Osteoblast (primary cell): Measurements from ENCODE around the gene USP54. TPM values are rescaled to one million over a fixed set of nuclear protein-coding genes. Genes with fewer than 3 reads are reported as not detected.
A peak's percentile ranks its signal among the peaks of the same experiment; 100 is the strongest.

Experiments used
- DNase-seq: peaks from one replicate; pipeline ENCODE4 v3.0.0; 2011; ENCODE audit warnings: low spot score, mixed read lengths; ENCODE audit not compliant: insufficient read length; ENCODE audit errors: missing footprints
- H2AFZ ChIP-seq: 2 replicates; pipeline ENCODE4 v1.6.0; 2011; ENCODE audit warnings: mild to moderate bottlenecking, low read length
- H3K27ac ChIP-seq: 2 replicates; pipeline ENCODE4 v1.5.1; 2011; ENCODE audit warnings: mild to moderate bottlenecking, low read depth, low read length, moderate library complexity
- H3K27me3 ChIP-seq: 2 replicates; pipeline ENCODE4 v1.6.0; 2012; ENCODE audit warnings: mild to moderate bottlenecking, control low read depth, inconsistent platforms, low read length, moderate library complexity; ENCODE audit not compliant: insufficient read depth
- H3K36me3 ChIP-seq: 2 replicates; pipeline ENCODE4 v1.5.1; 2011; ENCODE audit warnings: mild to moderate bottlenecking, low read length, control low read depth, moderate library complexity; ENCODE audit not compliant: insufficient read depth
- H3K4me1 ChIP-seq: 2 replicates; pipeline ENCODE4 v1.5.1; 2011; ENCODE audit warnings: mild to moderate bottlenecking, low read length, control low read depth, moderate library complexity; ENCODE audit not compliant: insufficient read depth
- H3K4me2 ChIP-seq: 2 replicates; pipeline ENCODE4 v1.6.0; 2011; ENCODE audit warnings: mild to moderate bottlenecking, low read length; ENCODE audit not compliant: insufficient read depth
- H3K4me3 ChIP-seq: fragments of 200-600 bp; sonication (generic); 3 replicates; pipeline ENCODE4 v1.5.1; 2012; ENCODE audit warnings: mild to moderate bottlenecking, low read length, inconsistent platforms; ENCODE audit not compliant: insufficient read depth
- H3K79me2 ChIP-seq: 2 replicates; pipeline ENCODE4 v1.6.0; 2012; ENCODE audit warnings: mild to moderate bottlenecking, low read length, control low read depth, inconsistent platforms; ENCODE audit not compliant: insufficient read depth
- H3K9me3 ChIP-seq: 2 replicates; pipeline ENCODE4 v1.5.1; 2011; ENCODE audit warnings: low read depth, low read length, control low read depth
- H4K20me1 ChIP-seq: 2 replicates; pipeline ENCODE4 v1.6.0; 2012; ENCODE audit warnings: mild to moderate bottlenecking, low read length, control low read depth; ENCODE audit not compliant: insufficient read depth
- CTCF ChIP-seq: IDR thresholded peaks from 2 replicates; pipeline ENCODE4 v1.5.1; 2011; ENCODE audit warnings: mild to moderate bottlenecking, low read depth, low read length, moderate library complexity; ENCODE audit errors: extremely low read depth
- total RNA-seq: library from RNA; depleted of rRNA; stranded (reverse); fragments of >200 nt; gene quantifications from 2 replicates; pipeline ENCODE4 v1.2.3, GENCODE V29; 2012

The USP54 gene
- total RNA-seq, 1 donor: 25.0 TPM

GRCh38 chr10:73494877-73495225 lies 96.3 kb downstream of the USP54 start:
- DNase-seq: no peak
- H3K36me3 ChIP-seq: peaks cover 3% of the 10 kb centered on the region
- TF ChIP-seq CTCF: no peak
- H3K9me3 ChIP-seq: no peaks in the 10 kb centered on the region
- H4K20me1 ChIP-seq: peaks cover 7% of the 10 kb centered on the region
- H3K79me2 ChIP-seq: peaks cover 64% of the 10 kb centered on the region
- H3K4me1 ChIP-seq: peaks cover 28% of the 10 kb centered on the region
- H3K4me3 ChIP-seq: peak overlapping the region; percentile 98
- peak overlapping the region; percentile 90 for H2AFZ ChIP-seq
- H3K27ac ChIP-seq: peak overlapping the region; percentile 94
- no peaks in the 10 kb centered on the region for H3K27me3 ChIP-seq
- peak overlapping the region; percentile 96 for H3K4me2 ChIP-seq

GRCh38 chr10:73494213-73494612 lies 96.9 kb downstream of the USP54 start:
- Histone ChIP-seq H4K20me1 (peaks cover 12% of the 10 kb centered on the region), H3K4me2 (peak overlapping the region; percentile 96), H3K4me3 (peak overlapping the region; percentile 40), H3K9me3 (no peaks in the 10 kb centered on the region), H3K36me3 (peaks cover 3% of the 10 kb centered on the region), H3K27me3 (no peaks in the 10 kb centered on the region), H3K27ac (peak overlapping the region; percentile 94), H3K79me2 (peaks cover 70% of the 10 kb centered on the region), H3K4me1 (peaks cover 28% of the 10 kb centered on the region), H2AFZ (no peak overlapping the region)
- TF ChIP-seq CTCF: no peak
- DNase-seq: no peak

GRCh38 chr10:73493781-73494180 lies 97.4 kb downstream of the USP54 start:
- peak overlapping the region; percentile 40 for H3K4me3 ChIP-seq
- H3K79me2 ChIP-seq: peaks cover 75% of the 10 kb centered on the region
- H3K4me1 ChIP-seq: peaks cover 28% of the 10 kb centered on the region
- peaks cover 3% of the 10 kb centered on the region for H3K36me3 ChIP-seq
- no peak for TF ChIP-seq CTCF
- no peaks in the 10 kb centered on the region for H3K27me3 ChIP-seq
- peaks cover 12% of the 10 kb centered on the region for H4K20me1 ChIP-seq
- H3K27ac ChIP-seq: peak overlapping the region; percentile 94
- no peak overlapping the region for H2AFZ ChIP-seq
- peak overlapping the region; percentile 96 for H3K4me2 ChIP-seq
- no peaks in the 10 kb centered on the region for H3K9me3 ChIP-seq
- DNase-seq: peak; percentile 90

- no peak overlapping the region for H3K4me2 ChIP-seq
- H3K27ac ChIP-seq: no peak overlapping the region
- peaks cover 14% of the 10 kb centered on the region for H3K36me3 ChIP-seq
- no peaks in the 10 kb centered on the region for H3K9me3 ChIP-seq
- H3K79me2 ChIP-seq: peaks cover 85% of the 10 kb centered on the region
- H4K20me1 ChIP-seq: peaks cover 14% of the 10 kb centered on the region
- H2AFZ ChIP-seq: no peak overlapping the region
- H3K27me3 ChIP-seq: no peaks in the 10 kb centered on the region
- H3K4me1 ChIP-seq: no peaks in the 10 kb centered on the region
- TF ChIP-seq CTCF: no peak
- H3K4me3 ChIP-seq: no peak overlapping the region
- DNase-seq: no peak
These were observed 104.5 kb downstream of the USP54 start for GRCh38 chr10:73486601-73487000.
